Measurements from ENCODE around the gene HBG2. TPM values are rescaled to one million over a fixed set of nuclear protein-coding genes. Genes with fewer than 3 reads are reported as not detected.

Gene HBG2
- total and polyA plus RNA-seq, 2 of the 4 experiments (the other 2 are of a cell fraction) = 0.54 TPM; not detected in 1

- POLR2A ChIA-PET (ENCODE audit: unreplicated experiment) = no interaction called here
- intact Hi-C loops (cut with micrococcal nuclease) (no loop called here), dilution Hi-C loops (cut with HindIII; ENCODE audit: low sequenced_read_pairs, unreplicated experiment) (no loop called here), in situ Hi-C loops (cut with MboI; ENCODE audit: low sequenced_read_pairs) (loop anchor here (10.0 kb wide), 1 partner anchor 78 kb away; no protein-coding TSS in a partner anchor)
- WGBS, 2 experiments (ENCODE audit: extremely low coverage in 2 of 2, insufficient read length in 1 of 2) = 71% methylated on average over 1 of the region's 1 CpG; no CpG with 5 or more reads in 1 of the 2 experiments
- no peaks in the 10 kb centered on the region for H3K79me1 ChIP-seq (ENCODE audit: low read depth in 1 of 2, low read length in 2 of 2)
- H3K23ac ChIP-seq (ENCODE audit: low read depth, low read length) = peak overlapping the region; percentile 91
- H3K27me3 ChIP-seq (ENCODE audit: control insufficient read depth, insufficient read depth, low read length) = no peaks in the 10 kb centered on the region
- H2BK120ac ChIP-seq (ENCODE audit: low read depth, low read length) = peak overlapping the region; percentile 98
- peak overlapping the region; percentile 100; the same call in 1 of the 2 replicates for H3K18ac ChIP-seq (ENCODE audit: low read depth, low read length)
- no peaks in the 10 kb centered on the region for H3K36me3 ChIP-seq (ENCODE audit: control insufficient read depth, insufficient read depth, low read length)
- no TSS peak for BruUV-seq (replicated peaks)
- H2BK20ac ChIP-seq (ENCODE audit: low read depth, low read length) = peak overlapping the region; percentile 99
- H3K9ac ChIP-seq (ENCODE audit: low read depth, low read length) = no peak overlapping the region
- H4K20me1 ChIP-seq (ENCODE audit: insufficient read depth, low read length) = no peaks in the 10 kb centered on the region
- H3K4ac ChIP-seq (ENCODE audit: low read depth, low read length) = peak overlapping the region; percentile 92; the same call in 1 of the 2 replicates
- H3K4me3 ChIP-seq (ENCODE audit: insufficient read depth, low read depth, low read length) = no peak overlapping the region
- DNase-seq = no peak
- no peak overlapping the region for H3K4me2 ChIP-seq (ENCODE audit: low read depth, low read length)
- H4K8ac ChIP-seq (ENCODE audit: low read depth in 2 of 2, low read length in 2 of 2) = peak overlapping the region; percentile 28 to 91; a peak in 3 of 4 replicates
- no peaks in the 10 kb centered on the region for H3K9me3 ChIP-seq (ENCODE audit: control insufficient read depth, insufficient read depth, low read length)
- peak overlapping the region; percentile 63; the same call in 1 of the 2 replicates for H3K56ac ChIP-seq (ENCODE audit: extremely low read depth, insufficient read depth, low read length)
- H4K91ac ChIP-seq (ENCODE audit: insufficient read depth, low read depth, low read length) = peak overlapping the region; percentile 96
- TF ChIP-seq RAD21 (IDR thresholded peaks at IDR 0.05; ENCODE audit: low read length) (no peak), BHLHE40 (IDR thresholded peaks at IDR 0.05; ENCODE audit: low read depth, low read length) (no peak), MXI1 (IDR thresholded peaks at IDR 0.05; ENCODE audit: borderline replicate concordance, low read depth, low read length) (no peak), RCOR1 (IDR thresholded peaks at IDR 0.05; ENCODE audit: insufficient replicate concordance, low read length) (no peak), MAFK (IDR thresholded peaks at IDR 0.05; ENCODE audit: low read depth, low read length) (no peak), SMC3 (IDR thresholded peaks at IDR 0.05; ENCODE audit: low read depth, low read length) (no peak), USF2 (IDR thresholded peaks at IDR 0.05; ENCODE audit: low read depth, low read length) (no peak), NFE2L2 (IDR thresholded peaks at IDR 0.05; ENCODE audit: low read depth, low read length) (no peak), CTCF (conservative IDR thresholded peaks at IDR 0.05; ENCODE audit: low read depth, low read length) (no peak), CEBPB (IDR thresholded peaks at IDR 0.05; ENCODE audit: low read depth, low read length) (no peak), RFX5 (IDR thresholded peaks at IDR 0.05; ENCODE audit: low read depth, low read length) (no peak)
- TF ChIP-seq, protein P1, sequence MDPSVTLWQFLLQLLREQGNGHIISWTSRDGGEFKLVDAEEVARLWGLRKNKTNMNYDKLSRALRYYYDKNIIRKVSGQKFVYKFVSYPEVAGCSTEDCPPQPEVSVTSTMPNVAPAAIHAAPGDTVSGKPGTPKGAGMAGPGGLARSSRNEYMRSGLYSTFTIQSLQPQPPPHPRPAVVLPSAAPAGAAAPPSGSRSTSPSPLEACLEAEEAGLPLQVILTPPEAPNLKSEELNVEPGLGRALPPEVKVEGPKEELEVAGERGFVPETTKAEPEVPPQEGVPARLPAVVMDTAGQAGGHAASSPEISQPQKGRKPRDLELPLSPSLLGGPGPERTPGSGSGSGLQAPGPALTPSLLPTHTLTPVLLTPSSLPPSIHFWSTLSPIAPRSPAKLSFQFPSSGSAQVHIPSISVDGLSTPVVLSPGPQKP (IDR thresholded peaks at IDR 0.05; ENCODE audit: borderline replicate concordance, low read depth, low read length) = no peak
- H3K14ac ChIP-seq (replicated peaks; ENCODE audit: low read depth, low read length) = peak overlapping the region; percentile 89
- no peak for ATAC-seq (ENCODE audit: low read depth)
- H3K4me1 ChIP-seq (ENCODE audit: control insufficient read depth, insufficient read depth, low read length) = peaks cover 15% of the 10 kb centered on the region
- CTCF ChIA-PET = interaction anchor here (0.6 kb wide), 1 partner anchor 9 kb away, joined by 3 read pairs; no protein-coding TSS in a partner anchor
- peak overlapping the region; percentile 88 for H2BK5ac ChIP-seq (ENCODE audit: low read depth, low read length, poor library complexity, severe bottlenecking)
- peak overlapping the region; percentile 72; the same call in 2 of the 3 replicates for H2BK15ac ChIP-seq (ENCODE audit: low read depth, low read length)
- H3K27ac ChIP-seq (ENCODE audit: insufficient read depth, low read length) = no peak overlapping the region
- H2AFZ ChIP-seq (replicated peaks; ENCODE audit: low read length, poor library complexity) = no peak overlapping the region
- H4K5ac ChIP-seq (ENCODE audit: low read depth, low read length) = peak overlapping the region; percentile 99; the same call in 1 of the 2 replicates
- no peak overlapping the region for H2AK9ac ChIP-seq (replicated peaks; ENCODE audit: low read depth, low read length, poor library complexity)
- H2AK5ac ChIP-seq (ENCODE audit: low read depth, low read length) = peak overlapping the region; percentile 65
- 0 out of 2 replicates have a peak, but pooled peaks cover 3% of the 10 kb centered on the region for H3K9me1 ChIP-seq (ENCODE audit: insufficient read depth, low read length)
These were observed 31.8 kb upstream of the HBG2 start for GRCh38 chr11:5286351-5286750.

Data from IMR-90 (cell line).